Liver (tissue), 9 donors: ENCODE measurements around the gene RBX1. TPM values are rescaled to one million over a fixed set of nuclear protein-coding genes. Genes with fewer than 3 reads are reported as not detected.
A peak's percentile ranks its signal among the peaks of the same experiment; 100 is the strongest.

ENCODE experiments used
- DNase-seq: peaks from one replicate; pipeline ENCODE4 v3.0.0-alpha.2; 2017; ENCODE audit warnings: low spot score
- H3K27ac ChIP-seq, 2 donors: one replicate each; pipeline ENCODE4 v1.7.0; 2013; ENCODE audit warnings: inconsistent platforms in 2 of 2, low read length in 2 of 2, control low read depth in 1 of 2, low read depth in 1 of 2, mild to moderate bottlenecking in 1 of 2
- H3K27me3 ChIP-seq, 4 donors: one replicate each; pipeline versions ENCODE4 v1.6.1 to v1.7.0; 2013; ENCODE audit warnings: low read length in 3 of 4, inconsistent platforms in 1 of 4, mild to moderate bottlenecking in 1 of 4, moderate library complexity in 1 of 4; ENCODE audit not compliant: control insufficient read depth in 4 of 4, insufficient read depth in 4 of 4
- H3K36me3 ChIP-seq, 4 donors: one replicate each; pipeline versions ENCODE4 v1.6.1 to v1.7.0; 2013; ENCODE audit warnings: low read length in 3 of 4, mild to moderate bottlenecking in 3 of 4, low read depth in 1 of 4, moderate library complexity in 1 of 4; ENCODE audit not compliant: control insufficient read depth in 4 of 4, insufficient read depth in 3 of 4
- H3K4me1 ChIP-seq, 4 donors: one replicate each; pipeline versions ENCODE4 v1.6.1 to v1.7.0; 2013; ENCODE audit warnings: low read length in 3 of 4, mild to moderate bottlenecking in 3 of 4, moderate library complexity in 1 of 4; ENCODE audit not compliant: control insufficient read depth in 4 of 4, insufficient read depth in 4 of 4
- H3K4me3 ChIP-seq, 3 donors: one replicate each; pipeline versions ENCODE4 v1.6.1 to v1.7.0; 2013; ENCODE audit warnings: low read length in 3 of 3, control low read depth in 1 of 3, low read depth in 1 of 3, mild to moderate bottlenecking in 1 of 3
- H3K9ac ChIP-seq, 2 donors: one replicate each; pipeline ENCODE4 v1.7.0; 2013; ENCODE audit warnings: low read length in 2 of 2, mild to moderate bottlenecking in 2 of 2, moderate library complexity in 2 of 2, control low read depth in 1 of 2, low read depth in 1 of 2
- H3K9me3 ChIP-seq, 4 donors: one replicate each; pipeline versions ENCODE4 v1.6.1 to v1.7.0; 2013; ENCODE audit warnings: low read length in 3 of 4; ENCODE audit not compliant: control insufficient read depth in 4 of 4
- FOXA1 ChIP-seq: IDR thresholded peaks from 2 replicates; pipeline ENCODE4 v1.6.1; 2016; ENCODE audit warnings: antibody characterized with exemption
- FOXA2 ChIP-seq: IDR thresholded peaks from 2 replicates; pipeline ENCODE4 v1.6.1; 2016; ENCODE audit warnings: antibody characterized with exemption
- GABPA ChIP-seq, 2 donors: IDR thresholded peaks in 1 of 2; conservative IDR thresholded peaks in 1 of 2; 2 replicates each; pipeline ENCODE4 v1.6.1; 2016; ENCODE audit warnings: antibody characterized with exemption in 2 of 2, mild to moderate bottlenecking in 1 of 2, moderate library complexity in 1 of 2
- HNF4A ChIP-seq, 2 donors: conservative IDR thresholded peaks; 2 replicates each; pipeline ENCODE4 v1.6.1; 2016; ENCODE audit warnings: antibody characterized with exemption in 2 of 2, mild to moderate bottlenecking in 2 of 2
- HNF4G ChIP-seq: IDR thresholded peaks from 2 replicates; pipeline ENCODE4 v1.6.1; 2016; ENCODE audit warnings: antibody characterized with exemption
- MAX ChIP-seq: IDR thresholded peaks from 2 replicates; pipeline ENCODE4 v1.6.1; 2016; ENCODE audit warnings: antibody characterized with exemption
- NR2F2 ChIP-seq: IDR thresholded peaks from 2 replicates; pipeline ENCODE4 v1.6.1; 2016; ENCODE audit warnings: antibody characterized with exemption
- RAD21 ChIP-seq, 2 donors: IDR thresholded peaks; 2 replicates each; pipeline ENCODE4 v1.6.1; 2016; ENCODE audit warnings: antibody characterized with exemption in 2 of 2, mild to moderate bottlenecking in 2 of 2
- REST ChIP-seq: IDR thresholded peaks from 2 replicates; pipeline ENCODE4 v1.6.1; 2016; ENCODE audit warnings: antibody characterized with exemption, mild to moderate bottlenecking
- RXRA ChIP-seq, 2 donors: IDR thresholded peaks; 2 replicates each; pipeline ENCODE4 v1.6.1; 2017 to 2018; ENCODE audit warnings: antibody characterized with exemption in 2 of 2, mild to moderate bottlenecking in 1 of 2
- WGBS: extraction: QIAGEN DNeasy Blood & Tissue Kit; methylation state at CpG from one replicate; pipeline ENCODE4 v1.1.7; 2013; 5-methylcytosine and 5-hydroxymethylcytosine counted together
- polyA plus RNA-seq, 2 donors: library from polyadenylated mRNA; stranded (reverse) in 1 of 2; unstranded in 1 of 2; fragments of 200-250 nt in 1 of 2; fragments of >200 nt in 1 of 2; fragmentation: Nextera tagmentation in 1 of 2; extraction: Ambion mirVana in 1 of 2; gene quantifications; one replicate each; pipeline versions ENCODE4 v1.2.1 to v1.2.3, GENCODE V29; 2013 to 2015
- total RNA-seq, 2 donors: library from RNA; depleted of rRNA; stranded (reverse); fragments of >200 nt; gene quantifications; one replicate each; pipeline ENCODE4 v1.2.3, GENCODE V29; 2014
- TF ChIP-seq, protein P1 (sequence below): fragments of 150-350 bp; IDR thresholded peaks from 2 replicates; pipeline ENCODE4 v1.5.1; 2017; ENCODE audit warnings: improper control_type of control experiment, low read depth, low read length; ENCODE audit not compliant: missing input control
- TF ChIP-seq, protein P2 (sequence below): IDR thresholded peaks from 2 replicates; pipeline ENCODE4 v1.6.1; 2016; ENCODE audit warnings: antibody characterized with exemption
- donor health status: healthy.
- donor health status: healthy.
- donor health status: healthy.
- donor health status: healthy.
- donor health status: healthy.

The RBX1 gene
- total and polyA plus RNA-seq, 4 donors = 11.0 to 85.3 (median 46.0) TPM

DNA sequence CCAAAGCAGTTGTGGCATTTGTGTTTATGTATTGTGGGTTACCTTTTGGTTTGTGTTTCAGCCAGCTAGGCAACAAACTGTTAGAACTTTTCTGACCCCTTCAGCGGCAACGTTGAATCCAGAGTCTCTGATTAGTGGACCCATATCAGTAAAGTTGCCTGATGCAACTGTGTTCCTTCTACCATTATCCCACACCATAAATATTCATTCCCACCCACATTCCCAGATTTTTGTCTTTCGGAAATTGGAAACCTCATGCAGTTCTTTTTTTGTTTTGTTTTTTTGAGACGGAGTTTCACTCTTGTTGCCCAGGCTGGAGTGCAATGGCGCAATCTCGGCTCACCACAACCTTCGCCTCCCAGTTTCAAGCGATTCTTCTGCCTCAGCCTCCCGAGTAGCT is 30.7 kb upstream of the RBX1 start:
- 91% methylated on average over 9 of the region's 9 CpGs for WGBS
- no peak for DNase-seq
- peaks cover 0 to 44% (median 21%) of the 10 kb centered on the region in 4 donors for H3K36me3 ChIP-seq

GRCh38 chr22:40922484-40923303 is 28.5 kb upstream of the RBX1 start:
- H3K9me3 ChIP-seq = no peaks in the 10 kb centered on the region
- no peak for DNase-seq
- peak overlapping the region in 1 of 2 donors; percentile 13 for H3K9ac ChIP-seq
- H3K4me3 ChIP-seq = no peak overlapping the region
- H3K27me3 ChIP-seq = no peaks in the 10 kb centered on the region
- H3K27ac ChIP-seq = no peak overlapping the region
- TF ChIP-seq, protein P1, sequence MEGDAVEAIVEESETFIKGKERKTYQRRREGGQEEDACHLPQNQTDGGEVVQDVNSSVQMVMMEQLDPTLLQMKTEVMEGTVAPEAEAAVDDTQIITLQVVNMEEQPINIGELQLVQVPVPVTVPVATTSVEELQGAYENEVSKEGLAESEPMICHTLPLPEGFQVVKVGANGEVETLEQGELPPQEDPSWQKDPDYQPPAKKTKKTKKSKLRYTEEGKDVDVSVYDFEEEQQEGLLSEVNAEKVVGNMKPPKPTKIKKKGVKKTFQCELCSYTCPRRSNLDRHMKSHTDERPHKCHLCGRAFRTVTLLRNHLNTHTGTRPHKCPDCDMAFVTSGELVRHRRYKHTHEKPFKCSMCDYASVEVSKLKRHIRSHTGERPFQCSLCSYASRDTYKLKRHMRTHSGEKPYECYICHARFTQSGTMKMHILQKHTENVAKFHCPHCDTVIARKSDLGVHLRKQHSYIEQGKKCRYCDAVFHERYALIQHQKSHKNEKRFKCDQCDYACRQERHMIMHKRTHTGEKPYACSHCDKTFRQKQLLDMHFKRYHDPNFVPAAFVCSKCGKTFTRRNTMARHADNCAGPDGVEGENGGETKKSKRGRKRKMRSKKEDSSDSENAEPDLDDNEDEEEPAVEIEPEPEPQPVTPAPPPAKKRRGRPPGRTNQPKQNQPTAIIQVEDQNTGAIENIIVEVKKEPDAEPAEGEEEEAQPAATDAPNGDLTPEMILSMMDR = peak; percentile 70
- TF ChIP-seq RAD21 (IDR thresholded peaks at IDR 0.05) = peak; percentile 86 to 89
- TF ChIP-seq RXRA (IDR thresholded peaks at IDR 0.05) = no peak
- WGBS = 59% methylated on average over 5 of the region's 5 CpGs
- H3K36me3 ChIP-seq = peaks cover 3 to 46% (median 32%) of the 10 kb centered on the region in 4 donors
- H3K4me1 ChIP-seq = peaks cover 0 to 6% (median 4%) of the 10 kb centered on the region in 4 donors

More for the DNA sequence above, 30.7 kb upstream of the RBX1 start:
- no peaks in the 10 kb centered on the region for H3K9me3 ChIP-seq
- TF ChIP-seq HNF4G = no peak
- TF ChIP-seq REST = no peak
- H3K27ac ChIP-seq = no peak overlapping the region
- H3K27me3 ChIP-seq = no peaks in the 10 kb centered on the region
- peaks cover 0 to 6% (median 4%) of the 10 kb centered on the region in 4 donors for H3K4me1 ChIP-seq
- H3K4me3 ChIP-seq = no peak overlapping the region
- no peak overlapping the region for H3K9ac ChIP-seq

- H3K9me3 ChIP-seq = no peaks in the 10 kb centered on the region
- no peak overlapping the region for H3K27ac ChIP-seq
- peaks cover 7 to 54% (median 39%) of the 10 kb centered on the region in 4 donors for H3K36me3 ChIP-seq
- 82% methylated on average over 1 of the region's 1 CpG for WGBS
- no peak for DNase-seq
- H3K4me3 ChIP-seq = no peak overlapping the region
- H3K4me1 ChIP-seq = no peaks in the 10 kb centered on the region
- H3K27me3 ChIP-seq = no peaks in the 10 kb centered on the region
- no peak overlapping the region for H3K9ac ChIP-seq
- no peak for TF ChIP-seq REST
- no peak for TF ChIP-seq GABPA (IDR thresholded peaks at IDR 0.05 in 1 of 2, conservative IDR thresholded peaks at IDR 0.05 in 1 of 2)
- TF ChIP-seq HNF4A (conservative IDR thresholded peaks at IDR 0.05) = no peak
- no peak for TF ChIP-seq FOXA2
- TF ChIP-seq FOXA1 = no peak
- TF ChIP-seq MAX = no peak
- TF ChIP-seq NR2F2 = no peak
- TF ChIP-seq, protein P2, sequence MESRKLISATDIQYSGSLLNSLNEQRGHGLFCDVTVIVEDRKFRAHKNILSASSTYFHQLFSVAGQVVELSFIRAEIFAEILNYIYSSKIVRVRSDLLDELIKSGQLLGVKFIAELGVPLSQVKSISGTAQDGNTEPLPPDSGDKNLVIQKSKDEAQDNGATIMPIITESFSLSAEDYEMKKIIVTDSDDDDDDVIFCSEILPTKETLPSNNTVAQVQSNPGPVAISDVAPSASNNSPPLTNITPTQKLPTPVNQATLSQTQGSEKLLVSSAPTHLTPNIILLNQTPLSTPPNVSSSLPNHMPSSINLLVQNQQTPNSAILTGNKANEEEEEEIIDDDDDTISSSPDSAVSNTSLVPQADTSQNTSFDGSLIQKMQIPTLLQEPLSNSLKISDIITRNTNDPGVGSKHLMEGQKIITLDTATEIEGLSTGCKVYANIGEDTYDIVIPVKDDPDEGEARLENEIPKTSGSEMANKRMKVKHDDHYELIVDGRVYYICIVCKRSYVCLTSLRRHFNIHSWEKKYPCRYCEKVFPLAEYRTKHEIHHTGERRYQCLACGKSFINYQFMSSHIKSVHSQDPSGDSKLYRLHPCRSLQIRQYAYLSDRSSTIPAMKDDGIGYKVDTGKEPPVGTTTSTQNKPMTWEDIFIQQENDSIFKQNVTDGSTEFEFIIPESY = no peak
Measured at GRCh38 chr22:40928657-40929056, 22.5 kb upstream of the RBX1 start.
